Glutamatergic neuron (in vitro differentiated cells): ENCODE results near the gene ARHGDIB. TPM values are rescaled to one million over a fixed set of nuclear protein-coding genes. Genes with fewer than 3 reads are reported as not detected.

Source experiments
- DNase-seq: peaks from one replicate; pipeline ENCODE4 v3.0.0; 2022
- H3K27ac Mint-ChIP-seq: one replicate; pipeline ENCODE4 v1.8.0; 2020; ENCODE audit warnings: mild to moderate bottlenecking, mixed read lengths, inconsistent platforms; ENCODE audit not compliant: unreplicated experiment
- H3K27me3 Mint-ChIP-seq: one replicate; pipeline ENCODE4 v1.8.0; 2020; ENCODE audit warnings: mild to moderate bottlenecking, moderate library complexity, mixed read lengths, inconsistent platforms; ENCODE audit not compliant: unreplicated experiment
- H3K36me3 Mint-ChIP-seq: one replicate; pipeline ENCODE4 v1.8.0; 2020; ENCODE audit warnings: mild to moderate bottlenecking, mixed read lengths, inconsistent platforms; ENCODE audit not compliant: unreplicated experiment
- H3K4me1 Mint-ChIP-seq: one replicate; pipeline ENCODE4 v1.8.0; 2020; ENCODE audit warnings: mild to moderate bottlenecking, low read depth, mixed read lengths, inconsistent platforms; ENCODE audit not compliant: unreplicated experiment
- H3K4me3 Mint-ChIP-seq: one replicate; pipeline ENCODE4 v1.8.0; 2020; ENCODE audit warnings: mild to moderate bottlenecking, mixed read lengths, inconsistent platforms; ENCODE audit not compliant: unreplicated experiment
- H3K9me3 Mint-ChIP-seq: one replicate; pipeline ENCODE4 v1.8.0; 2020; ENCODE audit warnings: mild to moderate bottlenecking, moderate library complexity, mixed read lengths, inconsistent platforms; ENCODE audit not compliant: unreplicated experiment
- total RNA-seq: library from RNA; stranded (reverse); fragmentation: NEBNext Ultra II Directional; extraction: Animal tissue kit (Norgen Biotek cat#: 25700); gene quantifications from one replicate; pipeline ENCODE4 v1.2.1, GENCODE V29; 2021; ENCODE audit not compliant: unreplicated experiment
- TF ChIP-seq, protein P1 (sequence below): fragments of 200-600 bp; sonication (generic); IDR thresholded peaks from one replicate; pipeline ENCODE4 v1.5.0; 2021; ENCODE audit not compliant: partially characterized antibody, unreplicated experiment

Gene ARHGDIB
- total RNA-seq, 1 donor from 2014 or later, result not detected

GRCh38 chr12:14956024-14956891 is 5.1 kb downstream of the ARHGDIB start:
- no peaks in the 10 kb centered on the region for H3K36me3 Mint-ChIP-seq

GRCh38 chr12:14954269-14954668 is 7.1 kb downstream of the ARHGDIB start:
- TF ChIP-seq, protein P1, sequence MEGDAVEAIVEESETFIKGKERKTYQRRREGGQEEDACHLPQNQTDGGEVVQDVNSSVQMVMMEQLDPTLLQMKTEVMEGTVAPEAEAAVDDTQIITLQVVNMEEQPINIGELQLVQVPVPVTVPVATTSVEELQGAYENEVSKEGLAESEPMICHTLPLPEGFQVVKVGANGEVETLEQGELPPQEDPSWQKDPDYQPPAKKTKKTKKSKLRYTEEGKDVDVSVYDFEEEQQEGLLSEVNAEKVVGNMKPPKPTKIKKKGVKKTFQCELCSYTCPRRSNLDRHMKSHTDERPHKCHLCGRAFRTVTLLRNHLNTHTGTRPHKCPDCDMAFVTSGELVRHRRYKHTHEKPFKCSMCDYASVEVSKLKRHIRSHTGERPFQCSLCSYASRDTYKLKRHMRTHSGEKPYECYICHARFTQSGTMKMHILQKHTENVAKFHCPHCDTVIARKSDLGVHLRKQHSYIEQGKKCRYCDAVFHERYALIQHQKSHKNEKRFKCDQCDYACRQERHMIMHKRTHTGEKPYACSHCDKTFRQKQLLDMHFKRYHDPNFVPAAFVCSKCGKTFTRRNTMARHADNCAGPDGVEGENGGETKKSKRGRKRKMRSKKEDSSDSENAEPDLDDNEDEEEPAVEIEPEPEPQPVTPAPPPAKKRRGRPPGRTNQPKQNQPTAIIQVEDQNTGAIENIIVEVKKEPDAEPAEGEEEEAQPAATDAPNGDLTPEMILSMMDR, result no peak
- H3K36me3 Mint-ChIP-seq, result no peaks in the 10 kb centered on the region
- H3K27ac Mint-ChIP-seq, result no peak overlapping the region
- no peaks in the 10 kb centered on the region for H3K4me1 Mint-ChIP-seq
- DNase-seq, result no peak
- no peaks in the 10 kb centered on the region for H3K27me3 Mint-ChIP-seq
- no peaks in the 10 kb centered on the region for H3K9me3 Mint-ChIP-seq
- no peak overlapping the region for H3K4me3 Mint-ChIP-seq

More at GRCh38 chr12:14956024-14956891, 5.1 kb downstream of the ARHGDIB start:
- TF ChIP-seq, protein P1, result no peak
- Mint-ChIP-seq H3K27me3 (no peaks in the 10 kb centered on the region), H3K4me3 (no peak overlapping the region), H3K9me3 (no peaks in the 10 kb centered on the region), H3K4me1 (no peaks in the 10 kb centered on the region), H3K27ac (no peak overlapping the region)
- DNase-seq, result no peak

DNA sequence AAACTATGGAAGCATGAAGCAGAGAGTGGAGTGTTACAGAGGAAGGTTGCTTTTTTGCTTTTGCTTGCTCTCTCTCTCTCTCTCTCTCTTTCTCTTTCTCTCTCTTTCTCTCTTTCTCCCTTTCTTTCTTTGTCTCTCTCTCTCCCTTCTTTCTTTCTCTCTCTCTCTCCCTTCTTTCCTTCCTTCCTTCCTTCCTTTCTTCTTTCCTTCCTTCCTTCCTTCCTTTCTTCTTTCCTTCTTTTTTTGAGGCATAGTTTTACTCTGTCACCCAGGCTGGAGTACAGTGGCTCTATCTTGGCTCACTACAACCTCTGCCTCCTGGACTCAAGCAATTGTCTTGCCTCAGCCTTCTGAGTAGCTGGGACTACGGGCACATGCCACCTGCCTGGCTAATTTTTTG is 7.6 kb downstream of the ARHGDIB start:
- no peak overlapping the region for H3K4me3 Mint-ChIP-seq
- H3K9me3 Mint-ChIP-seq, result no peaks in the 10 kb centered on the region
- DNase-seq, result no peak
- no peaks in the 10 kb centered on the region for H3K27me3 Mint-ChIP-seq
- no peaks in the 10 kb centered on the region for H3K4me1 Mint-ChIP-seq
- H3K36me3 Mint-ChIP-seq, result no peaks in the 10 kb centered on the region
- TF ChIP-seq, protein P1, result no peak
- H3K27ac Mint-ChIP-seq, result no peak overlapping the region

GRCh38 chr12:14952299-14952921 is 9.0 kb downstream of the ARHGDIB start:
- Mint-ChIP-seq H3K27ac (no peak overlapping the region), H3K4me1 (no peaks in the 10 kb centered on the region), H3K36me3 (no peaks in the 10 kb centered on the region), H3K27me3 (no peaks in the 10 kb centered on the region), H3K9me3 (no peaks in the 10 kb centered on the region), H3K4me3 (no peak overlapping the region)
- TF ChIP-seq, protein P1, result no peak
- no peak for DNase-seq

GRCh38 chr12:14951851-14952250 is 9.6 kb downstream of the ARHGDIB start:
- Mint-ChIP-seq H3K27me3 (no peaks in the 10 kb centered on the region), H3K4me1 (no peaks in the 10 kb centered on the region), H3K27ac (no peak overlapping the region), H3K36me3 (no peaks in the 10 kb centered on the region), H3K4me3 (no peak overlapping the region), H3K9me3 (no peaks in the 10 kb centered on the region)
- TF ChIP-seq, protein P1, result no peak
- DNase-seq, result no peak
